HG03520 (cell line): ENCODE results near the gene DDX54.
"Not testable (repeated sequence)": the region's sequence is repeated elsewhere in the genome, so short reads cannot be mapped to it uniquely, and the experiment has no call there.

Source experiments
- ATAC-seq: cut with Tn5 transposase; IDR thresholded peaks from one replicate; pipeline ENCODE4 v1.9.1; 2021; ENCODE audit warnings: mild to moderate bottlenecking, moderate library complexity; ENCODE audit not compliant: unreplicated experiment

Gene DDX54

DNA sequence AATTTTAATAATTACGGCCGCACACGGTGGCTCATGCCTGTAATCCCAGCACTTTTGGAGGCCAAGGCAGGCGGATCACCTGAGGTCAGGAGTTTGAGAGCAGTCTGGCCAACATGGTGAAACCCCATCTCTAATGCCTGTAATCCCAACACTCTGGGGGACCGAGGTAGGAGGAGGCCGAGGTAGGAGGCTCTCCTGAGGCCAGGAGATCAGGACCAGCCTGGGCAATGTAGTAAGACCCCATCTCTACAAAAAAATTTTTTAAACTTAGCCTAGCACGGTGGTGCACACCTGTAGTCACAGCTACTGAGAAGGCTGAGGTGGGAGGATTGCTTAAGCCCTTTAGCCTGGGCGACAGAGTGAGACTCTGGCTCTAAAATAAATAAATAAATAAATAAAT, 41.3 kb downstream of the DDX54 start:
- no peak for ATAC-seq

DNA sequence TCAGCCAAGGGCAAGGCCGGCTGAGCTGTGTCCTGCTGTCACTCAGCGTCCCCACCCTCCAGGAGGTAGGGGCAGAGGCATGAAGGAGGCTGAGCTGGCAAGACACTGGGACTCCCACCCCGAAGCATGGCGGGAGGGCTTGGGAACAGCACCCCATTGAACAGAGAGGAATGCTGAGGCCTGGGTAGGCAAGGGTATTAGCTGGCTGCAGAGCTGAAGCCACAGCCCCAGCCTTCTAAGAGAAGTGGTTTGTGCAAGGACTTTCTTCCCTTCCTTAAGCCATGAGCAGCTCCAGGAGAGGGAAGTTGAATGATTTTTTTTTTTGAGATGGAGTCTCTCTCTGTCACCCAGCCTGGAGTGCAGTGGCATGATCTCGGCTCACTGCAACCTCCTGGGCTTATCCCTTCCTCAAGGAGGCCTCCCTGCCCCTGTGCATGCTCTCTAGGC, 42.4 kb downstream of the DDX54 start:
- no peak for ATAC-seq

GRCh38 chr12:113142173-113142885, 42.9 kb downstream of the DDX54 start:
- no peak for ATAC-seq

- not testable (repeated sequence) for ATAC-seq
Measured at GRCh38 chr12:113141716-113142115, 43.6 kb downstream of the DDX54 start.

GRCh38 chr12:113140706-113141105, 44.6 kb downstream of the DDX54 start:
- no peak for ATAC-seq

DNA sequence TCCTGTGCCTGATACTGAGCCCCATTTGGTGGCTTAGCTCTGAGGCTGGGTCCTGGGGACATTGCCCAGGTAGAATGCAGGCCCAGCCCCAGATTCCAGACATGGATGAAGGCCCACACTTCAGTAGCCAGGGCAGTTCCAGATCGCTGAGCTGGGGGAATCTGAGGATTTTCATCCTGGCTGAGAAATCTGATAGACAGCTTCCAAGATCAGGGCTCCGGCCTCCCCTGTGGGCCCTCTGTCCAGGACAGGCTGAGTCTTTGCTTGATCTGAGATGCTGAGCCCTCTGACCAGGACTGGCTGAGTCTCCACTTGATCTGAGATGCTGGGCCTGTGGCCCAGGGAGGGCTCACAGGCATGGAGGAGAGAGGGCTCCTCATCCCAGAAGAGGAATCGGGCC, 46.5 kb downstream of the DDX54 start:
- no peak for ATAC-seq

DNA sequence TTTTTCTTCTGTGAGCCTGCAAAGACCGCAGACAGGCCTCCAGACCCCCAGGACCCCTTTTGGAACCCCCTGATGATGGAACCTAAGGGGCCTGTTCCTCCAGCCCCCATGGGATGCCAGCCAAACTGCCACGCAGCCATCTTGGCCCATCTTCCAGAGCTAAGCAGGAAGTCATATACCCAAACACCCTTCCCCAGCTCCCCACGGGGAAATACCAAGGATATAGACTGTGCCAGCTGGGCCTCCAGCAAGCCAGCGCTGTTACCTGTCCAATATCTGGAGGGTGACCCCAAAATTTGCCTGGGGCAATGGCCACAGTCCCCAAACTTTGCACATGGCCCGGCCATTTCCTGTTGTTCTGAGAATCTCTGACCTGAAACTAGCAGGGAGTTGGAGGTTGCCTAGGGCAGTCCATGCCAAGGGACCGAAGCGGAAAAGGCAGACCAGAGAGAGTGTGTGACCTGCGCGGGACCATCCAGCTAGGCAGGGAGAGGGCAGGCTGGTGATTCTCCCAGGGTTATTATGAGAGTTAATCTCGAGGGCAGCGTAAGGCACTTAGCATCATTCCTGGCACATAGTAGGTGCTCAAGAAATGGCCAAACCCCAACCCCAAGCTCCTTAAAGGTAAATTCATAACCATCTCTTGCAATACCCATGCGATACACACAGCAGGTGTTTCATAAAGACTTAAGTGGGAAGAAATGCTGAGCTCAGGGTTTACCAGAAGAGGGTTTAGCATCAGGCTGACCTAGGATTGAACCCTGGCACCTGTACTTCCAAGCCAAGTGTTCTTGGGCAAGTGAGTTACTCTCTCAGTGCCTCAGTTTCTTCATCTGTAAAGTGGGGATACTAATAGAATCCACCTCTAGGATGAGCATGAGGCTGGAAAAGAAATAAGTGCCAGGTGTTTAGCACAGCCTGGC, 47.2 kb downstream of the DDX54 start:
- no peak for ATAC-seq

- ATAC-seq: no peak
Measured at GRCh38 chr12:113136990-113137511, 48.2 kb downstream of the DDX54 start.

DNA sequence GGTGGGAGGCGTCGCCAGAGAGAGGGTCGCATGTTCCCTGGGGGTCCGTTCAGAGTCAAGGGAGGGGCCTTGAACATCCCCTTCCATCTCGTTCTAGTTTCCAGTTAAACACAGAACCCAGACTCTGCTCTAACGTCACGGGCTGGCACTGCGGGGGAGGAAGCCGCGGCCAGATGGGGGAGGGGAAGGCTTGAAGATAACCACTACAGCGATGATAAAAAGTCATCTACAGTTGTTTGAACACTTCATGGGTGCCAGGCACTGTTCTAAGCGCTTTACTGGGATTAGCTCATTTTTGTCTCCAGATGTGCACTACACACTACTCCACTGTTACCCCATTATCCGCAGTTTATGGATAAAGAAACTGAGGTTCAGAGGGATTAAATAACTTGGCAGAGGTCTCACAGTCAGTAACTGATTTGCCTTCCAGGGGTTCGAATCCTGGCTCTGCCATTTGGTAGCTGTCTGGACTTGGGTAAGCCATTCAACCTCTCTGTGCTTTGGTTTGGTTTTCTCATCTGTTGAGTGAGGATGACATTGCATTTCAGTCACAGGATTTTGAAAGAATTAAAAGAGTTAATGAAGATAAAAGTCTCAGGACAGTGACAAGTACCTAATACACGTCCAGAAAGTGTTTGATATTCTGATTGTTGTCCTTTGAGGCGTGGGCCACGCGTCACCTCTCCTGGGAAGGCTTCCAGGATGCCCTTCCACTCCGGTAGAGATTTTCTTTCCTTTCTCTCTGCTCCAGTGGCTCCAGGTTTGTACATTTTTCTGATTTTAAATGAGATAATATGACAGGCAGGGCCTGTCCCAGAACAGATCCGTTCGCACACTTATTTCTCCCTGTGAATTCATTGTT, 48.9 kb downstream of the DDX54 start:
- ATAC-seq: no peak

- ATAC-seq: no peak
Measured at GRCh38 chr12:113135178-113136127, 49.8 kb downstream of the DDX54 start, which contains the start of gene RASAL1. TSS of gene RASAL1 (minus strand) at chr12:113135761. CDS start at chr12:113135462, 299 bp downstream.

DNA sequence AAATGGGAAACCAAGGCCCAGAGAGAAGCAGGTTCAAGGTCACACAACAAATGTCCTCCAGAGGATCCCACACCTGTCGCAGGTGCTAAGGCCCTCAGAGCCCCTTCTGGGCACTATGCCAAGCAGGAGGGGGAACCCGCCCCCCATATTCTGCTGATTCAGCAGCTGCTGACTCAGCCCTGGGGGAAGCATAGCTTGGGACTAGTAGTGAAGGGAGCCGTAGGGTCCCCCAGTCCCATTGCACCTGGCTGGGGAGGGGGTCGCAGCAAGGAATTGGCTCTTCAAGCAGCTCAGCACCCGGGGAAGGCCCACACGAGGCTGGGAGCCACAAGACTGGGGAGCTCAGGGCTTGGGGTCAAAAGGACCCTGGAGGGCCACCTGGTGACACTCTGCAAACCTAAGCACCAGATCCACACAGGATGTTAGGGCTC, 50.7 kb downstream of the DDX54 start:
- no peak for ATAC-seq

DNA sequence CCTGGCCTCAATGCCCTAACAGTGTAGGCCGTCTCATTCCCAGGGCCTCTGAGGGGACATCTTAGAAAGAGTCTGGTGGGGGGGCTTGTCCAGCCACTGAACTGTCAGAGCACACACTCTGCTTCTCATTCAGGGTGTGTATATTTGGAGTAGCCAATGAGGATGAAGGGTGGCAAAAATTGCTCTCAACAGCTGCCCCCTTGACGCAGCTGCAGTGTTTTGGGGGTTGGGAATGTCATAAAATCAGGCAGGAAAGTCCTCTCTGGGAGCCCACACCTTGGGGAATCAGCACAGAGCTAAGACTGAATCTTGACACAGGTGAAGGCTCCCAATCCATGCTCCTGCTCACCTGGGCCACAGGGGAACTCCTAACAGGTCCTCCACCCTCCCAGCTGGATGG, 51.2 kb downstream of the DDX54 start:
- no peak for ATAC-seq

DNA sequence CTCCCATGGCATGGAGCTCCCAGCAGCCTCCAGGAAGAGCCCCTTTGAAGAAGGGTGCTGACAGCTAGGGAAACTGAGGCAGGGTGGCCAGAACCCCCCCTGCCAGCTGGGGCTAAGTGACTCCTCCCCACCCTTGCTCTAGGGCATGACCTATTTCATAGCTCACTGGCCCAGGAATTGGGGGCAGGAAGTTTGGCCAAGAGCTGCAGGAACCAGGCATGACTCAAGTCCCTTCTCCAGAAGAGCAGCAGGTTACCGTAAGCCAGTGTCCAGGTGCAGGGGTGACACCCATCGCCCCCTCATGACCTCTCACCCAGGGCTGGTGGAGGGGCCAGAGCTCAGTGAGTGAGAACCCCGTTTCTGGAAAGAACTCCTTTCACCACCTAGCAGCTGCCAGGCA, 51.6 kb downstream of the DDX54 start:
- ATAC-seq: no peak

- no peak for ATAC-seq
Measured at GRCh38 chr12:113133036-113133435, 52.2 kb downstream of the DDX54 start.

GRCh38 chr12:113131556-113131955, 53.7 kb downstream of the DDX54 start:
- ATAC-seq: no peak

DNA sequence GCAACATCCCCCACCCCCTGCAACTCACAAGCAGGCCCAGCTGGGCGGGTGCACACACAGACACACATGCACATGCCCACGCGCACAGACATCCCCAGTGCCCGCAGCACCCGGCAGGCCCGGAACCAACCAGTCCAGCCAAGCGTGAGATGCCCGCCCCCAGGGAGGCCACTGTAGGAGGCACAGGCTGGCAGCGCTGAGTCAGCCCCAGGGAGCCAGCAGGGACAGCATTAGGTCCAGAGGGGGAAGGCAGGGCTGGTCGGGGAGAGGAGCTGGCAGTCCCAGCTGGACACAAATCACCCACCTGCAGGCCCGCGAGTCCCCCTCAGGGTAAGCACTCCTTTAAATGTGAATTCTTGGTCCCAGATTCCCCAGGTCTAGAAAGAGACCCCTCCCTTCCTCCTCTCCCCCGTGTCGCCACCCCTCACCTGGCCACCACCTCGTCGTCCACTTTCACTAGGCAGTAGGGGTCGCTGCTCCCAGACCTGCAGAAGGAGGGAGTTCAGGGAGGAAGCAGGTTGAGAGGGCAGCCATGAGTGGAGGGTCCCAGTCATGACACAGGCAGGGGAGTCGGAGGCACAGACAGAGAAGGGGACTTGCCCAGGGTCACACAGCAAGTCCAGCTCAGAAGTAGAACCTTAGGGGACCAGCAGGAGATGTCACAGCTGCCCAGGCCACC, 54.7 kb downstream of the DDX54 start:
- no peak for ATAC-seq

GRCh38 chr12:113129664-113130456, 55.4 kb downstream of the DDX54 start:
- ATAC-seq: no peak
